ENCODE measurements around the gene PFDN4. TPM values are rescaled to one million over a fixed set of nuclear protein-coding genes. Genes with fewer than 3 reads are reported as not detected.

Gene PFDN4
- total and polyA plus RNA-seq, 12 donors, result 21.9 to 56.3 (median 30.7) TPM

- DNase-seq (no peak), ATAC-seq (no peak)
- Histone ChIP-seq H3K4me3 (no peak overlapping the region), H3K4me1 (no peaks in the 10 kb centered on the region), H3K36me3 (no peaks in the 10 kb centered on the region), H3K9me3 (no peaks in the 10 kb centered on the region), H3K27ac (no peak overlapping the region), H3K27me3 (peaks cover 0 to 69% (median 55%) of the 10 kb centered on the region in 7 donors)
- intact Hi-C loops (cut with DNase I), result loop anchor here in 1 of 10 donors (5.0 kb wide), 1 partner anchor 1784 kb away; no protein-coding TSS in a partner anchor
- 82 to 86% methylated on average over 5 of the region's 5 CpGs for WGBS, 2 donors
- TF ChIP-seq CTCF (IDR thresholded peaks at IDR 0.05), result no peak
Observed at GRCh38 chr20:54163402-54163801, 44.5 kb upstream of the PFDN4 start.

GRCh38 chr20:54165014-54165413 lies 42.9 kb upstream of the PFDN4 start:
- H3K4me3 ChIP-seq, result no peak overlapping the region
- TF ChIP-seq CTCF (IDR thresholded peaks at IDR 0.05), result no peak
- H3K4me1 ChIP-seq, result no peaks in the 10 kb centered on the region
- ATAC-seq (no peak), DNase-seq (no peak)
- intact Hi-C loops (cut with DNase I), result no loop called here
- H3K27me3 ChIP-seq, result peaks cover 0 to 73% (median 64%) of the 10 kb centered on the region in 7 donors
- H3K9me3 ChIP-seq, result no peaks in the 10 kb centered on the region
- H3K27ac ChIP-seq, result no peak overlapping the region
- no peaks in the 10 kb centered on the region for H3K36me3 ChIP-seq
- WGBS, 2 donors, result 93 to 94% methylated on average over 9 of the region's 9 CpGs

DNA sequence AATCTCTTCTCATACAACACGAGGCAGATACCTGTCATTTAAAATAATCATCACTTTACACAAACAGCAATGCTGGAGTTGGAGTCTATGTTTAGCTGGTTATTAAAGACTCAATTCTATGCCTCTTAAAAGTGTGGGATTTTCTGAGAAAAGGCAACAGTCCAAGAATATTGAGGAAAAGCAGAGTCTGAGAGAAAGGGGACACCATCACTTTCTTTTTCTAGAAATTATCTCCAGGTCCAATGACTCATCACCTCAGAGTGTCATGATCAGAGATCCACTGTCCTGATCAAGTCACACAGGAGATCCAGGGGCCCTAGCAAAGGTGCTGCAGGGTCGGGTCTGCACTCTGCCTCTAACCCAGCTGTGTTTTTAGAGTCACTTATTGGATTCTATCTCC lies 42.1 kb upstream of the PFDN4 start:
- H3K9me3 ChIP-seq, result no peaks in the 10 kb centered on the region
- no peaks in the 10 kb centered on the region for H3K36me3 ChIP-seq
- H3K4me3 ChIP-seq, result no peak overlapping the region
- ATAC-seq, result no peak
- TF ChIP-seq CTCF (IDR thresholded peaks at IDR 0.05), result no peak
- H3K27ac ChIP-seq, result no peak overlapping the region
- intact Hi-C loops (cut with DNase I), result no loop called here
- H3K27me3 ChIP-seq, result peaks cover 0 to 74% (median 65%) of the 10 kb centered on the region in 7 donors
- H3K4me1 ChIP-seq, result no peaks in the 10 kb centered on the region
- 43 to 59% methylated on average over 2 of the region's 2 CpGs for WGBS, 2 donors
- DNase-seq, result no peak

- H3K9me3 ChIP-seq, result no peaks in the 10 kb centered on the region
- WGBS, 2 donors, result 93 to 94% methylated on average over 7 of the region's 7 CpGs
- no peak overlapping the region for H3K27ac ChIP-seq
- no peaks in the 10 kb centered on the region for H3K4me1 ChIP-seq
- ATAC-seq, result no peak
- H3K4me3 ChIP-seq, result no peak overlapping the region
- intact Hi-C loops (cut with DNase I), result no loop called here
- no peak for TF ChIP-seq CTCF (IDR thresholded peaks at IDR 0.05)
- no peak for DNase-seq
- no peaks in the 10 kb centered on the region for H3K36me3 ChIP-seq
- H3K27me3 ChIP-seq, result peaks cover 0 to 77% (median 74%) of the 10 kb centered on the region in 7 donors
Observed at GRCh38 chr20:54166987-54167662, 40.8 kb upstream of the PFDN4 start.
